HG03460 (cell line): ENCODE data around the gene ZNF385B.
"Not testable (repeated sequence)": the region's sequence is repeated elsewhere in the genome, so short reads cannot be mapped to it uniquely, and the experiment has no call there.

ENCODE experiments used
- ATAC-seq: cut with Tn5 transposase; IDR thresholded peaks from one replicate; pipeline ENCODE4 v1.9.1; 2021; ENCODE audit not compliant: unreplicated experiment

Gene ZNF385B

DNA sequence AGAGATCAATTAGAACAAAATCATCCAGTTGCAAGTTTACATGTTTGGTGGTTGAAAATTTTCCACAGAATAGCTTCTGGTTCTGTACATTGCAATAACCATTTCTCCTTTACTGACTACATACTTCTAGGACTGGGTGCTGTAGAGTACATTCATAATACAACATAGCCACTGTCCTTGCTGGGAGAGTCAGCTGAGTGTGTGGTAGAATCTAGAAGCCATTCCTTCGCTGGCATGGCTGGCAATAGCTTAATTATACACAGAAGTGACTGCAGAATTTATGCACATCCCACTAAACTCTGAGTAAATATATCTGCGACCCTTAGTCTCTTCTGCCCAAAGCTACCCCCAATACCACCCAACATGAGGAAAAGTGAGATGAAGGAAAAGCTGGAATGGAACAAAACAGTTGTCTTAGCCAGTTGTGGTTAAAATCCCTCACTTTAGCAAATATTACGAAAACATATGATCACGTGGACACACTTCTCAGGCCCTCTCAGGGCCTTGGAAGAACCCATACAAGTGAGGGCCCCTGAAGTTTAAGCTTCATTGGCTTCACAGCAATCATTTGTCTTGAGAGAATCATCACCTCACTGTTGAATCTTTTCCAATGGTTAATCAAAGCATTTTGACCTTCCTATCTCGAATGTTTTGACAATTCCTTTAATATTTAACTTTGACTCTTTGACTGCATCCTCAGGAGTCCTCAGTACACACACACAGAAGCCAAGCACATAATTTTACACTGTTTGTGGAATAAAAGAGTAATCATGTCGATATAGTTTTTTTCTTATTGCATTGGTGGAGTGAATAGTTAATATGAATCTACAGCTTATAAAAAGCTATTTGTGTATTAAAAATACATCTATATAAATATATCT is 225.1 kb downstream of the ZNF385B start:
- ATAC-seq, result no peak

DNA sequence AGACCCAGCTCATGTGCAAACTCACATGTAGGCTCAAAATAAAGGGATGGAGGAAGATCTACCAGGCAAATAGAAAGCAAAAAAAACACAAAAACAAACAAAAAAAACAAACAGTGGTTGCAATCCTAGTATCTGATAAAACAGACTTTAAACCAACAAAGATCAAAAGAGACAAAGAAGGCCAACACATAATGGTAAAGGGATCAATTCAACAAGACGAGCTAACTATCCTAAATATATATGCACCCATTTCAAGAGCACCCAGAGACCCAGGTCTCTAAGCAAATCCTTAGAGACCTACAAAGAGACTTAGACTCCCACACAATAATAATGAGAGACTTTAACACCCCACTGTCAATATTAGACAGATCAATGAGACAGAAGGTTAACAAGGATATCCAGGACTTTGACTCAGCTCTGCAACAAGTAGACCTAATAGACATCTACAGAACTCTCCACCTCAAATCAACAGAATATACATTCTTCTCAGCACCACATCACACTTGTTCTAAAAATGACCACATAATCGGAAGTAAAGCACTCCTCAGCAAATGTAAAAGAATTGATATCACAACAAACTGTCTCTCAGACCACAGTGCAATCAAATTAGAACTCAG is 229.5 kb downstream of the ZNF385B start:
- not testable (repeated sequence) for ATAC-seq

DNA sequence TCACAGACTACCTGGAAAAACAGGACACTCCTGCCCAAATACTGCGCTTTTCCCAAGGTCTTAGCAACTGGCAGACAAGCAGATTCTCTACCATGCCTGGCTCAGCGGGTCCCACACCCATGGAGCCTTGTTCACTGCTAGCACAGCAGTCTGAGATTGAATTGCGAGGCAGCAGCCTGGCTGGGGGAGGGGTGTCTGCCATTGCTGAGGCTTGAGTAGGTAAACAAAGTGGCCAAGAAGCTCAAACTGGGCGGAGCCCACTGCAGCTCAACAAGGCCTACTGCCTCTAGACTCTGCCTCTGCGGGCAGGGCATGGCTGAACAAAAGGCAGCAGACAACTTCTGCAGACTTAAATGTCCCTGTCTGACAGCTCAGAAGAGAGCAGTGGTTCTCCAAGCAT is 231.6 kb downstream of the ZNF385B start:
- not testable (repeated sequence) for ATAC-seq

DNA sequence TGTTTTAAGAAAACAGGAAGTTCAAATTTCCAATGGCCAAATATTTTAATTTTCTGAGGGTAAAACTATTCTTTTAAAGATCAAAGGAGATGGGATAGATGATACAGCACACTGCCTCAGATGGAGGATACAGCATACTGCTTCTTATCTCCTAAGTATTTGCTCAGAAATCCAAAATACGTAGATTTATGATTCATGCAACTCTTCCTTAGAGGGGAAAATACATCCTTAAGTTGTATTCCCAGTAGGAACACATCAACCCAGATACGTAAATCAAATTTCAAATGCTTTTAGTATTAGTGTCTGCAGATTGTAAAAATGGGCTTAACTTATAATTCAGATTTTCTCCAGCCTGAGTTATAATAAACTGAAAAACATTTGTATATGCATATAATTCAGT is 235.2 kb downstream of the ZNF385B start:
- ATAC-seq, result no peak

DNA sequence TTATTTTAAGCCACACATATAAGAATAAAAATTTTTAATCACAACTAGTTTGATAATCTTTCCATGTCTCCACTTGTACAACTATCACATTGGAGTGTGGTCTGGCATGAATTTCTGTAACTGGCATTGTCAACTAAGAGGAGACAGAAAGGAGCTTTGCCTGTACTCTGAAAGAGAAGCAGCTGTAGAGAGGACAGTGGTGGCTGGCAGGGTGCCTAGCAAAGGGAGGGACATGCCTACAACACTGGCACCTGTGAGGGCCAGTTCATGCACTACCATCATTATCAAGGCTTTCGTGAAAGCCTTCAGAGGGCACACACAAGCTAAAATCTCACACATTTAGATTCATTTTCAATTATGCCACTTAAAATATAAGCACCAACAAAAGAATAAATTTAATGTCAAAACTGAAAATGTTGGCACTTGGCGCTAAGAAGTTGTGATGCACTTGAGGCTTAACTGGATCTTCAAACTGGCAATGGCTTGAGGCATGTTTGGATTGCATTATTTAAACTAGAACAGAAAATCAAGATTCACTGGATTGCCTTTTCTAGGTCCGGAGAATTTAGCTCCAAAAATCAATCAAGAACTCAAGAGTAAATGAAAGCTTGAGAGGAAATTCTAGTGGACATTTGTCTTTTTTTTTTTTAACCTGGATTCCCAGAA is 238.6 kb downstream of the ZNF385B start:
- ATAC-seq, result no peak

DNA sequence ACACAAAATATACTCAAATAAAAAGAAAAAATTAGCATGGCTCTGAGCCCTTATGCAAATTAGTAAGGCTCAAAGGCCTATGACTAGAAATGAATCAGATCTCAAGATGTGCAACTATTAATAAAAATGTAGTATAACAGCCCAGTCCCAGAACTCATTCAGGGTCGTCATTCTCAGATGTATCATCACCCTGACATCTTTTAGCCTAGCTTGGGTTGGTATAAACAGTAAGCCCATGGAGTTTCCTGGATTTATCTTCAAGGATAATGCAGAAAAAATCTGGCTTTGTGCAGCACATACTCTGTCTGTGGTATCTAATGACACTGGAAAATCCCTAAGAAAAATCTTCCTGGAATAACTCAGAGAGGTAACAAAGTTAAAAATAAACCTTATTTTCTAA is 239.3 kb downstream of the ZNF385B start:
- ATAC-seq, result no peak

DNA sequence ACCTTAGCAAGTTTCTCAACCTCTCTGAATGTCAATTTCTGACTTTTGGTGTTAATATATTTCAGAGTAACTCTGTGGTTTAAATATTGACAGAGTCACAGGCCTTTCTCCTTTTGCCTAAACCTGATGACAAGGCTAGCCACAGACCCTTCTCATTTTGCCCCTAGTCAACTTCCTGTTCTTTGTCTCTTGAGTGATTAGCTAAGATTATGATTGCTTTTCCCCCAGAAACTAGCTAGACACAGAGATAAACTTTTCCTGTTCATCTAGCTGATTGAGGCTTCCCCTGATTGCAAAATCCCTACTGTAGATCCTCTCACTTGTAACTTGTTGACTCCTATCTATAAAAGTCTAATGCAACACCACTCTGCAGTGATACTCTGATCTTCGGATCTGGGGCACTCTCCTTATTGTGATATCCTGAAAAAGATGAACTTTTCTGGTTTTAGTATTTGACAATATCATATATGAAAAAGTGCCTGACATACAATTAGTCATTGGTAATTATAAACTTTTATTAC is 241.4 kb downstream of the ZNF385B start:
- no peak for ATAC-seq

DNA sequence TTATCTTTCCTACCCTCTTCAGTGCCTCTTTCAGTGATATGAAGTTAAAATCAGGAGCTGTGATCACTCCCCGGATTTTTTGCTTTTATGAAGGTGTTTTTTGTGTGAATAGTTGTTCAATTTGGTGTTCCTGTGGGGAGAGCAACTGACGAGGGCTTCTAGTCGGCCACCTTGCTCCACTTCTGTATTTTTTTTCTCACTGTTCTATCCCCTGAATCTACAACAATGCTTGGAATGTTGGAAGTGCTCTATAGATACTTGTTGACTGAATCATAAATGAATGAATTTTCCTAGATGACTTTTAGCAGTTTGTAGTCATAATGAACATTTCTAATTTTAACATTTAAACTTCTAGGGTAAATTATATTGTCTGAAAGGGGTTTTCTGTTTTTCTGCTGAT is 247.3 kb downstream of the ZNF385B start:
- ATAC-seq, result no peak

DNA sequence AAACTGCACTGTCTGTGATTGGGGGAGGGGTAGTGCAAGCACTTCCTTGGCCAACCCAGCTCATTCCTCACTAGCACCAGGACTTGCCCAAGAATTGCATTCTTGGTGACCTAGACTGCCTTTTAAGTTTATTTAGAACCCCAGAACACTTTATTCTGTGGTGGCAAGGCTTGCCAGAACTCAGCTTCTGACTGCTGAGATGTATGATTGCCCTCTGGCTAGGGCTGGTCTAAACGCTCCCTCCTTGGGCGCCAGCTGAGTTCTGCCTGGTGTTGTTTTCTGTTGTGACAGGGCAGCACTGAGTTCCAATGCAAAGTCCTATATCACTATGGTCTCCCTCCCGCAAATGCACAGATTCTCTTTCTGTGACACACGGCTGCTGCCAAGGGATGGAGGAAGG is 247.7 kb downstream of the ZNF385B start:
- ATAC-seq, result no peak

DNA sequence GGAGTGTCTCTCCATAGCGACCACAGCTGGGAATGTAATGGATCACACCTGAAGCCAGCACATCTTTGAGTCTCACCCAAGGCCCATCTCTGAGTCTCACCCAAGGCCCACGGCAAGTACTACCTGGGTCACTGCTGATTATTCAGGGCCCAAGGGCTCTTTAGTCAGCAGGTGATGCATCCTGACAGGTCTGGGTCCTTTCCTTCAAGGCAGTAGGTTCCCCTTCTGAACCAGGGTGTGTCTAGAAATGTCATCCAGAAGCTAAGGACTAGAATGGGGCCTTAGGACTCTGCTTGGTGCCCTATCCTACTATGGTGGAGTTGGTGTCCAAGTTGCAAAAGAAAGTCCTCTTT is 248.1 kb downstream of the ZNF385B start:
- ATAC-seq, result no peak

DNA sequence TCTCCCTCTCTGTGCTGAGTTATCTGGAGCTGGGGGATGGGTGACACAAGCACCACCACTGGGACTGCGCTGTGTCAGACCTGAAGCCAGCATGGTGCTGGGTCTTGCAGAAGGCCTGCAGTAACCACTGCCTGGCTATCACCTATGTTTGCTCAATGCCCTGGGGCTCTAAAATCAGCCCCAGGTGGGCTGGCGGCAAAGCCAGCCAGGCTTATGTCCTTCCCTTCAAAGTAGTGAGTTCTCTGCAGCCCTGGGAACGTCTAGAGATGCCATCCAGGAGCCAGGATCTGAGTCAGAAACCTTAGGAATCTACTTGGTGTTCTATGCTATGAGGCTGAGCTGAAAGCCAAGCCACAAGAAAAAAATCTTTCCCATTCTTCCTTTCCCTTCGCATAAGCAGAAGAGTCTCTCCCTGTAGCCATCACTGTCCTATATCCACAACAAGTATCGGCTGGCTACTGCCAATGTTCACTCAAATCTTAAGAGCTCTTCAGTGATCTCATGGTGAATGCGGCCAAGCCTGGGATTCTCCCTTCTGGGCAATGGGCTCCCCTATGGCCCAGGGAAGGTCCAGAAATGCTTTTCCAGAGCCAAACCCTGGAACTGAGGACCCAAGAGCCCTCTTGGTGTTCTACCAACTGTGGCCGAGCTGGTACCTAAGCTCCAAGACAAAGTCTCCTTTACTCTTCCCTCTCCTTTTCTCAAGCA is 248.7 kb downstream of the ZNF385B start:
- ATAC-seq, result no peak

DNA sequence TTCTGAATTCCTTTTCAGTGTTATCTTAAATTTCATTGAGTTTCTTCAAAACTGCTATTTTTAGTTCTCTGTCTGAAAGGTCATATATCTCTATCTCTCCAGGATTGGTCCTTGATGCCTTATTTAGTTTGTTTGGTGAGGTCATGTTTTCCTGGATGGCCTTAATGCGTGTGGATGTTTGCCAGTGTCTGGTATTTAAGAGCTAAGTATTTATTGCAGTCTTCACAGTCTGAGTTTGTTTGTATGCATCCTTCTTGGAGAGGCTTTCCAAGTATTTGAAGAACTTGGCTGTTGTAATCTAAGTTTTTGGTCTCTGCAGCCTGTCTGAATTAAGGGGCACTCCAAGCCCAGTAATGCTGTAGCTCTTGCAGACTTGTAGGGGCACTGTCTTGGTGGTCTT is 249.3 kb downstream of the ZNF385B start:
- no peak for ATAC-seq

DNA sequence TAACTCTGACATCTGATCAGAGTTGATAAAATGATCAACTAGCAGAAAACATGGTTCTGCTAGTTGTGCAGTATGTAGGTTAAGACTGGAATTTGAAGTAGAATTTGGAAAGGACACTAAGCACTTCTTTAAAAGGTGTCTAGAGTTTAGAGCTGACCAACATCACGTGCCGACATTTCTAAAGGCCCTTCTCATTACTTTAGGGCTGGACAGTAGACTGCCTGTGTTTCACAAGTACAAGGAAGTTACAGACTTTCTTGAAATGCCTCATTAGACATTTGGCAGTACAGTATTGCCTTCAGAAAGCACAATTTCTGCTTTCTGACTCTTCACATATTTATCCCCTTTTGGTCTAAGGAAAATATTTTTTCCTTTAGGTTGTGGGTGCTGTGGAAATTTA is 255.3 kb downstream of the ZNF385B start:
- no peak for ATAC-seq

DNA sequence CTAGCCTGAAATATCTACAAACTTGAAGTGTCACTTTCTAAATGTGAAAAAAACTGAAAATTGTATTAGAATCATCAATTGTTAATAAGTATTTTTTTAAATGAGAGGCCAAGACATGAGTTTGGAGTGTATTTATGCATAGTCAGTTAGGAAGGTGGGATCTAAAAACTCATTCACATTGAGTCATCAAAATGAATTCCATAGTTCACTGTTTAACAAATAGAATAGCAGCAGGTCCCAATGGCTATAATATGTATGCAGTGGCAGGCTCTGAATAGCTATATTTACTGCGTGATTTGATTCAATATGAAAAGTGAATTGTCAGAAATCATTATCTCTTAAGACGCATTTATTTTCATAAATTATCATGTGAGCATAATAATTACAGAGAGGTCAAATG is 256.1 kb downstream of the ZNF385B start:
- no peak for ATAC-seq

DNA sequence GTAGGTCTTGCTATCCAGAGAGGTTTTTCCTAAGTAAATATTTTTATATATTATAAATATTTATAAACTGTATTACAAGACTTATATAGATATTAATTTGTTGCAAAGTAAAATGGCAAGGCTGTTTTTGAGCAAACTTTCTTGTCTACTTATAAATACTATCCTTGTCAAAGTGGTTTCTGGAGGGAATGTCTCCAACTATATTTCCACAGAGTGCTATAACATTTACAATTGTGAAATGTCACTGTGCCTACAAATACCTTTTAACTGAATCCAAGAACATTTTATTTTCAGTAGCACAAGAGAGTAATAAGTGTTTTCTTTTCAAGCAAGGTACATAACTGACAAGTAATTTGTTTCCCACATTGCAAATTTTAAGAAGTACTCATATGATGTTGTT is 256.8 kb downstream of the ZNF385B start:
- ATAC-seq, result no peak

DNA sequence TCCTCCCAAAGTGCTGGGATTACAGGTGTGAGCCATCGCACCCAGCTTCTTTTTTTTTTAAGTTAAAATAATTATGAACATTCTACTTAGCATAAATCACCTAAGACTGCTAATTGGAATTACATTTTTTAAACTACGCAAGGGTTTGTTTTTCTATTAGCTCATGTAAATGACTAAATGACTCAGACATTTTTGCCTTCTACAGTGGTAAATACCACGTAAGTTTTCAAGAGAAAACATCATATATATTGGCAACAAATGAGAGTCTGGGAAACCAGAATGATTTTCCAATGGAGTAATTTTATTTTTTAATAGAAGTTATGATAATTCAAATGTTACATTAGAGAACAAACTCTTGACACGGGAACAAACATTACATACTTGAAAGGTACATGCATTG is 259.0 kb downstream of the ZNF385B start:
- no peak for ATAC-seq

DNA sequence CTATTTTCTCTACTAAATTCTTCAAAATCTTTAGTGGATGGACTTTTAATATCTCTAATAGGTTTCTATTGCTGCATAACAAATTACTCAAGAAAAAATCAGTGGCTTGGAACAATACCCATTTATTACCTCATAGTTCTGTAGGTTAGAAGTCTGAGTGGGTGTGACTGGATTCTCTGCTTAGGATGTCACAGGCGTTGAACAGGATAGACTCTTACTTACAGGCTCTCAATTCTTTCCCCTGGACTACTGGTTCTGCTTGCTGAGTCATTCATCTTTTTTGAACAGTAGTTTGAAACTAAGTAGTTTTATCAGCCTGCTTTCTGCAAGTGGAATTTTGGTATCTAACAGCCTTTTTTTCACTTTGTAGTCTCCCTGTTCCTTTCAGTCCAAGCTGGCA is 265.4 kb downstream of the ZNF385B start:
- ATAC-seq, result no peak

DNA sequence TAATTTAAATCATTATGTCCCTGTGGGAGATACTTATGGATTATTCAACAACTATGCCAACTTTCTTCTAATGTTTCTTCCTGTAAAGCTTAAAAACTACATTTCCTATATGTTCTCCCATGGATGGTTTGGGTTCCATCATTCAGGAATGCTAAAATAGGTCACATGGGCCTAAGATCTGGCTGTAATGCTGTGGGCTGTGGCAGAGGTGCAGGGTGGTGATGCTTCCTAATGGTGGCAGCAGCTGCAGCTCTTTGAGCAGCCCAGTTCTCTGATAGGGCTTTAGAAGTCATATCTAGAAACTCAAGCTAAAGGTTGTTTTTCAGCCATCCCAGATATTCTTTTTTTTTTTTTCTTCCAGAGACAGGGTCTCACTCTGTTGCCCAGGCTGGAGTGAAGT is 266.1 kb downstream of the ZNF385B start:
- no peak for ATAC-seq

DNA sequence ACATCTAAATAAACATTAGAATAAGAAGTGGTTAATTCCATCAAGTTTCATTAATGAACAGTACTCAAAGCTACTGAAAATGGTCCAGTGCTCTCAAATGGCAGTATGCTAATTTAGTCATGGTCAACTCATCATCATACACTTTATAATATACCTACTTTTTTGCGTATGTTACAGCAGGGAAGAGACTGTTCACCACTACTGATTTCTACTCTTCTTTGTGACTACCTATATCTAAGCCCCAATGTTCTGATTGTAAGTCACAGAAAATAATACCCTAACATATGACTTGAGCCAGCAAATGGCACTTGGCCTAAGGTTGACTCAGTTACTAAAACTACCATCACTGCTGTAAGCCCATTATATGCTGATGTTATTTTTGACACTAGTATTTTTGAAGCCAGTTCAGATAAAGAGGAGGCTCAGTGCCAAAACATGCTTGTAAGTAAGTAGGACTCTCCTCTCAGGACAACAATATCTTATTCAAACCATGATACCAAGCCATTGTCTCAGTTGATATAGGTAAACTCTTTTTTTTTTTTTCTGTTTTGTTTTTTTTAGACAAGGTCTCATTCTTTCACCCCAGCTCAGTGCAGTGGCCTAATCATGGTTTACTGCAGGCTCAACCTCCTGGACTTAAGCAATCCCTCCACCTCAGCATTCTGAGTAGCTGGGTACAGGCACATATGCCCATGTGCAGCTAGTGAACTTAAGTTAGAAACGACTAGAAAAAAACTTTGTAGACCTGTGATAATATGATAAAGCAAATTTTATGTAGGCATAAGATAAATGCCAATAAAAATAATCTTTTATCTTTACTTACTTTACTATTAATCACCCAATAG is 266.9 kb downstream of the ZNF385B start:
- no peak for ATAC-seq

DNA sequence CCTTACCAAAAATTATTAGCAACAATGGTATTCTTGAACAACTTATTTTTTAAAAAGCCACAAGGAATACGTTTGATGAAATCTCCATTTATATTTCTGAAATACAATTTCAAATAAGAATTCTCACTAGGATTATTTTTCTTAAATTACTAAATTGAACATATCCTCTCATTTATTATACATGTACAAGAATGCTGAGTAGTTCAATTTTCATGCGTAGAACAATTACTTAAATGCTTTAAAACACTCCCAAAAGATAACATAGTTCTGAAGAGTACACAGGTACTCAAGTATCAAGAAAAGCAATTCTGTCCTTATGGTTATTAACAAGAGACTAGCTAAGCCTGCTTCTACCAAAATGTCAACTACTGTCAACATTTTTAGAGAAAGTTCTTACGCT is 268.1 kb downstream of the ZNF385B start:
- ATAC-seq, result no peak
